HG02970 (cell line): ENCODE data around the gene CCND3.

Source experiments
- ATAC-seq: cut with Tn5 transposase; IDR thresholded peaks from one replicate; pipeline ENCODE4 v1.9.1; 2021; ENCODE audit warnings: mild to moderate bottlenecking, moderate library complexity, moderate number of reproducible peaks; ENCODE audit not compliant: unreplicated experiment, low FRiP score

The CCND3 gene

DNA sequence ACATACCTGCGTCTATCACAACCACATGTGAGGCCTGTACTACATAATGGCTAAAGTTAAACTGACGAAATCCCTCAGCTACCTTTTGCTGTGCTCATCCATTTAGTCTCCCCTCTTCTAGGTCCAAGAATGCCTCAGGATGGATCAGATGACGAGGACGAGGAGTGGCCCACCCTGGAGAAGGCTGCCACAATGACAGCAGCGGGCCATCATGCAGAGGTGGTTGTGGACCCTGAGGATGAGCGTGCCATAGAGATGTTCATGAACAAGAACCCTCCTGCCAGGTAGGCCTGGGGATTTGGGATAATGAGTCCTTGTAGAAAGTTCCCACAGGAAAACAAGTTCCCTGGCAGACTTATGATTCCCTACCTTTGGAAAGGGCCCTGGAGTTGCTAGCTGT, 14.4 kb downstream of the CCND3 start:
- no peak for ATAC-seq

- no peak for ATAC-seq
Measured at GRCh38 chr6:41922154-41922553, 19.5 kb downstream of the CCND3 start.

GRCh38 chr6:41921712-41921998, 20.0 kb downstream of the CCND3 start:
- ATAC-seq = no peak

- peak; percentile 91 for ATAC-seq
Measured at GRCh38 chr6:41920921-41921711, 20.5 kb downstream of the CCND3 start, which contains the start of the genes BYSL and MED20. Gene BYSL, plus strand, starts transcription at chr6:41921499. Its CDS starts 64 bp downstream, at chr6:41921563. Gene MED20, minus strand, starts transcription at chr6:41921139. Its CDS starts 121 bp downstream, at chr6:41921018.

DNA sequence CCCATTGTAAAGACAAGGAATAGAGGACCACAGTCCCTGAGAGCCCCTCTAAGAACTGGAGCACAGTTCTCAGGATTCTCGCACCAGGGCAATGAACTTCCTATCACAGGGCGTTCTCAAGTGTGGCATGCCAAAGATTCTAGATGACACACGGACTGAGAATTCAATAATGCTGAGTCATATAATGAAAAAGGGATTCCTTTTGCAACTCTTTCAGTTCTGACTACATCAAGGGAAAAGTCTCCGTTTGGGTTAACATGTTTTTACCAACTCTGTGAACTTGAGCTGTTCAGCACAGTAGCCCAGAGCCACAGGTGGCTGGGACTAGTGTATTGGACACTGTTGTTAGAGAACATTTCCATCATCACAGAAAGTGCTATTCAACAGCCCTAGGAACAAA, 24.1 kb downstream of the CCND3 start:
- no peak for ATAC-seq

GRCh38 chr6:41914869-41915530, 26.6 kb downstream of the CCND3 start:
- no peak for ATAC-seq

DNA sequence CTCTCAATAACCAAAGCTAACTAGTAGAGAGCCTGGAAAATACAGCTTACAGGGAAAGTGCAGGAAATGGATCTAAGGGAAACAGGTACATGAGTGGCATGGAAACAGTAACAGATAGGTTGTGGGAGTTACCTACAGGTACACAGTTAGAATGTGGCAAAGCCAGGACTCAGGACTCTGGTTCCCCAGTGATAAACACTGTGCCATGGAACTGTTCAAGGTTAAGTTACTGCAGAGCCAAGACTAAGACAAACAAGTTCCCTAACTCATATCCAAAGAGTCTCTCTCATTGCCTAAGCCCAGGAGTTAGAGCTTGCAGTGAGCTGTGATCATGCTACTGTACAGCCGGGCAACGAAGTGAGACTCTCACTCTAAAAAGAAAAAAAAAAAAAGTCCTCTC, 27.3 kb downstream of the CCND3 start:
- no peak for ATAC-seq

DNA sequence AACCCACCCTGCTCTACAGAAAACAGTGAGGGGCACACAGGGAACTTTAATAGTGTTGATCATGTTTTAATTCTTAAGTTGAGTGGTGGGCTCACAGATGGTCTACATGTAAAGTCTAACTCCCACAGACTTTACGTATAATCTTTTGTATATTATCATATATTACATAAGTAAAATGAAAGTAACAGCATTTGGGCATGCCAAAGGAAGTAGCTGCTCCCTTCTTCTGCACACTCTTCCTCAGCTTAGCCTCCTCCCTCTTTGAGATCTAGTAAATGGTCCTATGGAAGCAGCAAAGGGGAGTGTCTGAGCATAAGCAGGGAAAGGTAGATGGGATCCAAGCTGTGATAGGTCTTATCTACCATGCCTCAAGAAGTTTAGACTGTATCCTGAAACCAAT, 31.9 kb downstream of the CCND3 start:
- no peak for ATAC-seq

- no peak for ATAC-seq
Measured at GRCh38 chr6:41901882-41902519, 39.6 kb downstream of the CCND3 start.

DNA sequence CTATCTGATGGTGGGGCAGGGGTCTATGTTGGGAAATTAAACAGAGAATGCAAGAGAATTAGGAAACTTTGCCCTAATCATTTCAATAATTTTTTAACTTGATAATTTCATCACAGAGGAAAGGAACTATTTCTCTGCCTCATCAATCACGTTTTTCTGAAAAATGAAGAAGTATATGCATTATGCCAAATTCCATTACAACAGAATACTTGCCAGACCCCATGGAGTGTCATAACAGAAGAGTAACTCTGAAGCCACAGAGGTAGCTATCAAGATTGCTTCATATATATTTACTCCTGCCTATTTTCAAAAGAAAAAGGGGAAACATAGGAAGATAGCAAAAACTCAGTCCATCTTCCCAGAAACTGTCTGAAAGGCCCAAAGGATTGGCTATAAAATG, 40.7 kb downstream of the CCND3 start:
- ATAC-seq = no peak

DNA sequence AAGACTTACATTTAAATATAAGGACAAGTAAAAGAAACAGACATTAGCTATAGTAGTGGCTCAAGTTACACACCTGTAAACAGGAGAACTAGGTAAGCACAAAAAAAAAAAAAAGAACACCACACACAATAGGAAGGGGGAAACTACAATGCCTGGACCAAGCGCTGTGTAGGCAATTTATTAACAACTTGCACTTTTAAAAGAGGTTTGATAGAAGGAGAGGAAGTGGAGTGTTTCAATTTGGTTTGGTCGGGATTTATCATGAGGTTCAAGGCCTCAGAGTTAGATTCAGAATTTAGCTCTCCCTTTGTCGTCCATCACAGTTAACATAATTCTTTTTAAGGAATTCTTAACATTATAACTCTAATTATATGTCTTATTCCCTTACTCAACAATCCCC, 45.3 kb downstream of the CCND3 start:
- no peak for ATAC-seq

GRCh38 chr6:41895300-41896233, 46.0 kb downstream of the CCND3 start, which contains the start of gene USP49:
Gene USP49, minus strand, starts transcription at chr6:41895375. Its CDS starts 88,392 bp downstream, at chr6:41806983.
- ATAC-seq = peak; percentile 78

DNA sequence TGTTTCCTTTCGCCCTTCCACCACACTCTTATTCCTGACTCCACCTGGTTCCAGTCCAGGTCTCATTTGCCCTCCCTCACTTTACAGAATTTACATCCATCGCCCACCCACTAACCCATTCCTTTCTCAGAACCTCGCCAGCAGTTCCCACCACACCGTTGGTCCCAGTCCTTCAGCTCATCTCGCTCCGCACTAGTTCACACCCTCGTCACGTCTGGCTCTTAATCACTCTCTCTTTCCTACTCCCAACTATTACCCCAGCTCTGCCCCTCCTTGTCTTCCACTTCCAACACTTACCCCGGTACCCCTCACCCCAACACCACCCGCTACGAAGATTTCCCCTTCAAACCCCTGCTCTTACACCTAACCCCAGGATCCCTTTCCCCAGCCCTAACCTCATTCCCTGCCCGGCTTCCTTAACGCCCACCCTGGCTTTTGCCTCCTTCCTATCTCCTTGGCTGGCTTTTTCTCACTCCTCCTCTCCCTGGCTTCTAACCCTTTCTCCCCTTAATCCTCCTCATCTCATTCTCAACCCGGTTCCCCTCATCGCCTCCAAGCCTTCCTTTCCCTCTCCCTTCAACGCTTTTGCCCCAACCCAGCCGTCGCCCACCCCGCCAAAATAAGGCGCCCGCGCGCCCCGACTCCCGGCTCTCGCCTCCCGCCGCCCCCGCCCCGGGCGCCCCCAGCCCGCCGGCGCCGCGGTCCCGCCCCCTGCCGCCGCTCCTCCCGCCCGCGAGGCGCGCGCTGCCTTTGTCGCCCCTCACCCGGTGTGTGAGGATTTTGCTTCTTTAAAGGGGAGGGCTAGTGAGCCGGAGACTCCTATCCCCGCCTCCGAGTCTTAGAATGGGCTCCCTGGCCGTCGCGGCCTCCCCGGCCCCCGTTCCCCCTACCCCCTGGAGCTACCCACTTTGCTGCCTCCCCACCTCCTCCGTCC, 47.0 kb downstream of the CCND3 start:
- peak; percentile 31 for ATAC-seq

DNA sequence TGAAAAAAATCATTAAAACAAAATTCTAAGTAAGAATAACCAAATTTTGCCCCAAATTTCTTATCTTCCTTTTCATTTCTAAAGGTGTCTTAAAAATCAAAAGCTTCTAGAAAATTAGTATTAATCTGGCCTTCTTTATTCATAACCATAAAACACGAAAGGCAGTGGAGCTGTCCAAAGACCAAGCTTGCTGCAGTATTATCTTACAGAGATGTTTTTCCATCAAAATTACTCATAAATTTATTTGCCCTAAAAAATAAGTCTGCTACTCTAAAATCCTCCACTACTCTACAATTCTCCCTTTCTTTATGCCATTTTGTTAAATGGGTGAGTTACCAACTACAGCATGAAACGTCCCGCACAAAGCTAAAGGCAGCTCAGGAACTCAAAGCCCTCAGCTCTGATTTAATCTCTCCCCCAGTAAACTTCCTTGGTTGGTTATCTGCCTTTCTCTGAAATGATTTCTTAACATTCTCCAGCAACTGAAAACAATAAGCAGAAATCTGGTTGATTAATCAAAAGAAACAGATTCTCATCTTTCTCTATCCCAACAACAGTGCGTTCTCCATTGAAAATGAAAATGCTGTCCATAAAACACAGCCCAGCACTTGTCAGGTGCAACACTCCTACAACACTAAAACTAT, 48.6 kb downstream of the CCND3 start:
- ATAC-seq = no peak

GRCh38 chr6:41887331-41887751, 54.3 kb downstream of the CCND3 start:
- no peak for ATAC-seq

GRCh38 chr6:41885930-41886329, 55.7 kb downstream of the CCND3 start:
- ATAC-seq = no peak

- no peak for ATAC-seq
Measured at GRCh38 chr6:41884957-41885356, 56.7 kb downstream of the CCND3 start.
